Activated B cell treated with CpG ODN at 0.5 μM for 24 hours (primary cell): Measurements from ENCODE around the gene CDK6. TPM values are rescaled to one million over a fixed set of nuclear protein-coding genes. Genes with fewer than 3 reads are reported as not detected.

ENCODE experiments used
- ATAC-seq: fragments of 200-7000 bp; cut with Tn5 transposase; one replicate; pipeline ENCODE4 v1.10.0; 2021; ENCODE audit warnings: low read depth, mild to moderate bottlenecking, moderate library complexity
- CTCF ChIA-PET: fragments of 350-600 bp; sonication (Branson Sonifier 250); formaldehyde crosslinking; loops from one replicate; lab custom pipeline; 2021; ENCODE audit warnings: antibody characterized with exemption; lab: Charles Lee
- POLR2A ChIA-PET: fragments of 350-600 bp; sonication (Branson Sonifier 250); formaldehyde crosslinking; loops from one replicate; lab custom pipeline; 2021; ENCODE audit warnings: antibody characterized with exemption; lab: Charles Lee
- DNase-seq: peaks from one replicate; pipeline ENCODE4 v3.0.0; 2022
- H3K27ac Mint-ChIP-seq: one replicate; pipeline ENCODE4 v1.8.0; 2020; ENCODE audit warnings: mixed read lengths
- H3K27me3 Mint-ChIP-seq: one replicate; pipeline ENCODE4 v1.8.0; 2021; ENCODE audit warnings: mixed read lengths
- H3K36me3 Mint-ChIP-seq: one replicate; pipeline ENCODE4 v1.8.0; 2021; ENCODE audit warnings: low read depth, mixed read lengths
- H3K4me1 Mint-ChIP-seq: one replicate; pipeline ENCODE4 v1.8.0; 2021; ENCODE audit warnings: mixed read lengths
- H3K4me3 Mint-ChIP-seq: one replicate; pipeline ENCODE4 v1.8.0; 2020; ENCODE audit warnings: mild to moderate bottlenecking, mixed read lengths
- H3K9me3 Mint-ChIP-seq: one replicate; pipeline ENCODE4 v1.8.0; 2020; ENCODE audit warnings: mixed read lengths
- CTCF ChIP-seq: fragments of 200-600 bp; IDR thresholded peaks from one replicate; pipeline ENCODE4 v1.8.0; 2022; ENCODE audit warnings: antibody characterized with exemption, mild to moderate bottlenecking
- intact Hi-C: fragments of 100-400 bp; cut with micrococcal nuclease; formaldehyde crosslinking; loops from one replicate; pipeline ENCODE4 v1.15.1; 2024
- total RNA-seq: library from RNA; stranded (reverse); gene quantifications from 2 replicates; pipeline ENCODE4 v1.2.3, GENCODE V29; 2022

Gene CDK6
- total RNA-seq, 1 donor from 2014 or later: 30.5 TPM

GRCh38 chr7:92824901-92825480 is 11.4 kb downstream of the CDK6 start:
- Mint-ChIP-seq H3K4me3 (no peak overlapping the region), H3K9me3 (peaks cover 3% of the 10 kb centered on the region), H3K27ac (no peak overlapping the region), H3K4me1 (peaks cover 19% of the 10 kb centered on the region), H3K27me3 (no peaks in the 10 kb centered on the region), H3K36me3 (peaks cover 1% of the 10 kb centered on the region)
- POLR2A ChIA-PET: no interaction called here
- ATAC-seq (no peak), DNase-seq (no peak)
- intact Hi-C loops: loop anchor here (1.0 kb wide), 1 partner anchor 8 kb away; no protein-coding TSS in a partner anchor
- TF ChIP-seq CTCF: no peak
- CTCF ChIA-PET: no interaction called here

DNA sequence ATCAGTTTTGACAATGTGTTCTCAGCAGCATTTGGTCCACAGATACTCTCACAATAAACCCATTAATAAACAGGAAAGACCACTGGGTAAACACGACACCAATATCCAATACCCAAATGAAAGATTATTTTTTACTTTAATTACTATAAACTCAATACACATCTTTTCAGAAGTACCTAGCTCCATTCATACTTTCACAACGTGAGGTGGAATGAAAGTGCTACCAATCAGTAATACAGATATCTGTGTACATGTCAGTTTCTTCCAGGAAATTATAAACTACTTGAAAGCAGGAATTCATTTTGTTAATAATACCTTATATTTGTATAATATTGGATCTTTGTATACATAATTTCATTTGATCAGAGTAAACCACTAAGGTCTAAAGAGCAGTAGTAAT is 11.9 kb downstream of the CDK6 start:
- Mint-ChIP-seq H3K4me1 (peaks cover 19% of the 10 kb centered on the region), H3K27ac (no peak overlapping the region), H3K36me3 (peaks cover 3% of the 10 kb centered on the region), H3K9me3 (peaks cover 6% of the 10 kb centered on the region), H3K4me3 (no peak overlapping the region), H3K27me3 (no peaks in the 10 kb centered on the region)
- DNase-seq: no peak
- TF ChIP-seq CTCF: no peak
- POLR2A ChIA-PET: no interaction called here
- CTCF ChIA-PET: no interaction called here
- no peak for ATAC-seq
- intact Hi-C loops: no loop called here

DNA sequence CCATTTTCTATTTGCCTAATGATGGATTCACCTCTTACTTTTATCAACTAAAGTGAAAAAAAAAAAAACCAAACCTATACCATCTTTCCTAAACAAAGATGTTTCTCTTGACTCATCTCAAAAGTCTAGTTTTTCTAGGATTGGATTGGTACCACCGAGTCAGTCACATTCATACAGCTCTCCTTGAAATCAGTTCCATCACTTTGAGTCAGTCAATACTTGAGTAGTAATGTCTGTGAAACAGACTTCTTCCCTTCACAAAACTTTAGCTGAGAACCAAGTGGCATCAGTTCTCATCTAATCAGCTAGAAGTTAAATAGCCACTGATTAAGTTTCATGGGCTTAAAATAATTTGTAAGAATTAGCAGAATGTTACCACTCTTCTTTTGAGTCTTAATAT is 13.3 kb downstream of the CDK6 start:
- TF ChIP-seq CTCF: no peak
- Mint-ChIP-seq H3K9me3 (peaks cover 6% of the 10 kb centered on the region), H3K27me3 (no peaks in the 10 kb centered on the region), H3K4me1 (peaks cover 22% of the 10 kb centered on the region), H3K4me3 (no peak overlapping the region), H3K36me3 (peaks cover 3% of the 10 kb centered on the region), H3K27ac (no peak overlapping the region)
- CTCF ChIA-PET: interaction anchor here (3.4 kb wide), 1 partner anchor 10 kb away, joined by 10 read pairs; no protein-coding TSS in a partner anchor
- POLR2A ChIA-PET: interaction anchor here (0.6 to 0.9 kb wide), 4 partner anchors 10 to 148 kb away, joined by 3 to 4 read pairs (median 3); no protein-coding TSS in a partner anchor
- no peak for ATAC-seq
- intact Hi-C loops: no loop called here
- DNase-seq: no peak

DNA sequence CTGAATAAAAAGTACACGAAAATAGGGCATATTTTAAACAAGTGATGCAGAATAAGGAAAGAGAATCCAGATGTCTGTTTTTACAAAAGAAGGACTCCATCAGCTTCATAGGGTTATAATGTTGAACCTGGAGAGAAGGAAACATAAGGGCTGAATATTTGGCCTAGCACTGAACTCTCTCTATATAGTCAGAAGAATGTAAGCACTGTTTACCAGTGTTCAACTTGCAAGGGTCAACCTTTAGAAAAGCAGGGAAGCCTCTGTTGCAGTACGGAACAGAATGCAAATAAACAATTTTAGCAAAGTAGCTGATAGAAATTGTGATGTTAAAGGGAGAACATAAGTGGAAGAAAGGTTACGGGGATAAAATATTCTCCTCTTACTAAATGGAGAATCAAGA is 16.2 kb downstream of the CDK6 start:
- ChIA-PET CTCF (interaction anchor here (3.3 to 3.4 kb wide), 2 partner anchors 11 to 13 kb away, joined by 8 to 10 read pairs; no protein-coding TSS in a partner anchor), POLR2A (interaction anchor here (0.6 kb wide), 1 partner anchor 92 kb away, joined by 7 read pairs; no protein-coding TSS in a partner anchor)
- Mint-ChIP-seq H3K9me3 (peaks cover 14% of the 10 kb centered on the region), H3K27me3 (no peaks in the 10 kb centered on the region), H3K4me1 (peaks cover 26% of the 10 kb centered on the region), H3K4me3 (no peak overlapping the region), H3K36me3 (peaks cover 11% of the 10 kb centered on the region), H3K27ac (no peak overlapping the region)
- no peak for TF ChIP-seq CTCF
- ATAC-seq: no peak
- DNase-seq: no peak
- intact Hi-C loops: no loop called here

DNA sequence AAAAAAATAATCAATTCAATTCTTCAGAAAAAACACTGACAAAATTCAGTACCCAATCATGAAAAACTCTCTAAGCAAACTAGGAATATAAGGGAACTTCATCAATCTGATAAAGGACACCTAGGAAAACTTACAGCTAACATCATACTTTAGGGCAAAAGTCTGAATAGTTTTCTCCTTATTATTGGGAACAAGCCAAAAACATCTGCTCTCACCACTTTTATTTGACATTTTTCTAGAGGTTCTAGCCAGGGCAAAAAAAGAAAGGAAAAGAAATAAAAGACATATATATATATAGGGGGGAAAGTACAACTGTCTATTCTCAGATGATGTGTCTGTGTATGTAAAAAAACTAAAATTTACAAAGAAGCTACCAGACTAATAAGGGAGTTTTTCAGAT is 19.0 kb downstream of the CDK6 start:
- peaks cover 11% of the 10 kb centered on the region for H3K36me3 Mint-ChIP-seq
- ATAC-seq (no peak), DNase-seq (no peak)
- peaks cover 30% of the 10 kb centered on the region for H3K4me1 Mint-ChIP-seq
- ChIA-PET POLR2A (no interaction called here), CTCF (interaction anchor here (3.3 to 3.4 kb wide), 2 partner anchors 14 to 16 kb away, joined by 8 to 11 read pairs; no protein-coding TSS in a partner anchor)
- H3K9me3 Mint-ChIP-seq: peaks cover 14% of the 10 kb centered on the region
- H3K27ac Mint-ChIP-seq: no peak overlapping the region
- H3K4me3 Mint-ChIP-seq: no peak overlapping the region
- intact Hi-C loops: loop anchor here (1.0 kb wide), 1 partner anchor 8 kb away; no protein-coding TSS in a partner anchor
- no peaks in the 10 kb centered on the region for H3K27me3 Mint-ChIP-seq
- TF ChIP-seq CTCF: no peak
